NCI-H2107 treated with DMSO at 0.1 percent for 48 hours (cell line): ENCODE data around the gene POLR2I.

Experiments used
- DNase-seq: peaks from one replicate; lab custom pipeline; 2025; ENCODE audit not compliant: unreplicated experiment; lab: John Stamatoyannopoulos, UW

Gene POLR2I

GRCh38 chr19:36064826-36065225, 49.8 kb downstream of the POLR2I start:
- DNase-seq = no peak
